HL-60 (cell line): ENCODE data around the gene GPR155.

Experiments used
- DNase-seq, 2 experiments: peaks; one replicate each; pipeline ENCODE4 v3.0.0-alpha.2; 2010 to 2020; ENCODE audit warnings: low read depth in 1 of 2, low spot score in 1 of 2
- H3K27ac ChIP-seq: fragments of 250-450 bp; sonication (Bioruptor Pico); replicated peaks from 2 replicates; pipeline ENCODE4 v1.5.1; 2020; ENCODE audit warnings: mild to moderate bottlenecking, moderate library complexity
- H3K27me3 ChIP-seq: fragments of 250-450 bp; sonication (Bioruptor Pico); 2 replicates; pipeline ENCODE4 v1.5.1; 2021; ENCODE audit warnings: mild to moderate bottlenecking, moderate library complexity; ENCODE audit not compliant: insufficient read depth, poor library complexity, severe bottlenecking
- H3K4me3 ChIP-seq: replicated peaks from 2 replicates; pipeline ENCODE4 v1.5.1; 2011; ENCODE audit warnings: mild to moderate bottlenecking, control low read depth, low read length; ENCODE audit not compliant: insufficient read depth
- GABPA ChIP-seq: IDR thresholded peaks from 2 replicates; pipeline ENCODE4 v1.6.1; 2012; ENCODE audit warnings: low read depth
- POLR2AphosphoS5 ChIP-seq: IDR thresholded peaks from 2 replicates; pipeline ENCODE4 v1.6.1; 2012; ENCODE audit warnings: low read depth
- SPI1 ChIP-seq: IDR thresholded peaks from 2 replicates; pipeline ENCODE4 v1.6.1; 2012; ENCODE audit warnings: low read depth, mild to moderate bottlenecking, borderline replicate concordance
- TF ChIP-seq, protein P1 (sequence below): IDR thresholded peaks from 2 replicates; pipeline ENCODE4 v1.6.1; 2012; ENCODE audit warnings: low read depth; ENCODE audit not compliant: insufficient replicate concordance
- TF ChIP-seq, protein P2 (sequence below): IDR thresholded peaks from one replicate; pipeline ENCODE4 v1.5.1; 2011; ENCODE audit warnings: low read length, control low read depth, inconsistent platforms; ENCODE audit not compliant: insufficient read depth

The GPR155 gene

DNA sequence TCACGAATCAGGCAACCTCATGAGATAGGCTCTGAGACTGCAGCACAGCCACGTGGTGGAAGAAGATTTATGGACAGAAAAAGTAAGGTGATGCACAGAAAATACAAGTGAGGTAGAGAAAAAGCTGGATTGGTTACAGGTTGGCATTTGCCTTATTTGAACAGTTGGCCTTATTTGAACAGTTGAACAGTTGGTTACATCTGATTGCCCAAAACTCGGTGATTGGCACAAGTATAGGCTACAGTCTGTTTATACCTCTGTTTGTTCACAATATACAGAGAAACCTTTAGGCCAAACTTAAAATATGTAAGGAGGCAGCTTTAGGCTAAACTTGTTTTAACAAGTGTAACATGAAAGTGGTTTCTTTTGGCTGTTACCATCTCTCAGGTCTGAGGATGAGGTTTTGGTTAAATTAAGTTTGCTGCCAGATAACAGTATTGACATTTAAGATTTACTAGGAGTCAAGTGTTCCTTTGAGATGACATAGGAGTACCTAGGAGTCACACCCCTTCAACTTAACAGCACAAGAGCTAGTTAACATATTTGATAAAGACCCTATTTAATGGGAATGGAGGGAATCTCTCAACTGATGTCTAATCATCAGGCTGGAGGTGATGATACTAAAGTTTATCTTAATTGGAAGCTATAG lies 16.5 kb upstream of the GPR155 start:
- H3K27me3 ChIP-seq: no peaks in the 10 kb centered on the region
- TF ChIP-seq, protein P1, sequence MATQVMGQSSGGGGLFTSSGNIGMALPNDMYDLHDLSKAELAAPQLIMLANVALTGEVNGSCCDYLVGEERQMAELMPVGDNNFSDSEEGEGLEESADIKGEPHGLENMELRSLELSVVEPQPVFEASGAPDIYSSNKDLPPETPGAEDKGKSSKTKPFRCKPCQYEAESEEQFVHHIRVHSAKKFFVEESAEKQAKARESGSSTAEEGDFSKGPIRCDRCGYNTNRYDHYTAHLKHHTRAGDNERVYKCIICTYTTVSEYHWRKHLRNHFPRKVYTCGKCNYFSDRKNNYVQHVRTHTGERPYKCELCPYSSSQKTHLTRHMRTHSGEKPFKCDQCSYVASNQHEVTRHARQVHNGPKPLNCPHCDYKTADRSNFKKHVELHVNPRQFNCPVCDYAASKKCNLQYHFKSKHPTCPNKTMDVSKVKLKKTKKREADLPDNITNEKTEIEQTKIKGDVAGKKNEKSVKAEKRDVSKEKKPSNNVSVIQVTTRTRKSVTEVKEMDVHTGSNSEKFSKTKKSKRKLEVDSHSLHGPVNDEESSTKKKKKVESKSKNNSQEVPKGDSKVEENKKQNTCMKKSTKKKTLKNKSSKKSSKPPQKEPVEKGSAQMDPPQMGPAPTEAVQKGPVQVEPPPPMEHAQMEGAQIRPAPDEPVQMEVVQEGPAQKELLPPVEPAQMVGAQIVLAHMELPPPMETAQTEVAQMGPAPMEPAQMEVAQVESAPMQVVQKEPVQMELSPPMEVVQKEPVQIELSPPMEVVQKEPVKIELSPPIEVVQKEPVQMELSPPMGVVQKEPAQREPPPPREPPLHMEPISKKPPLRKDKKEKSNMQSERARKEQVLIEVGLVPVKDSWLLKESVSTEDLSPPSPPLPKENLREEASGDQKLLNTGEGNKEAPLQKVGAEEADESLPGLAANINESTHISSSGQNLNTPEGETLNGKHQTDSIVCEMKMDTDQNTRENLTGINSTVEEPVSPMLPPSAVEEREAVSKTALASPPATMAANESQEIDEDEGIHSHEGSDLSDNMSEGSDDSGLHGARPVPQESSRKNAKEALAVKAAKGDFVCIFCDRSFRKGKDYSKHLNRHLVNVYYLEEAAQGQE: no peak
- no peak for TF ChIP-seq SPI1
- TF ChIP-seq, protein P2, sequence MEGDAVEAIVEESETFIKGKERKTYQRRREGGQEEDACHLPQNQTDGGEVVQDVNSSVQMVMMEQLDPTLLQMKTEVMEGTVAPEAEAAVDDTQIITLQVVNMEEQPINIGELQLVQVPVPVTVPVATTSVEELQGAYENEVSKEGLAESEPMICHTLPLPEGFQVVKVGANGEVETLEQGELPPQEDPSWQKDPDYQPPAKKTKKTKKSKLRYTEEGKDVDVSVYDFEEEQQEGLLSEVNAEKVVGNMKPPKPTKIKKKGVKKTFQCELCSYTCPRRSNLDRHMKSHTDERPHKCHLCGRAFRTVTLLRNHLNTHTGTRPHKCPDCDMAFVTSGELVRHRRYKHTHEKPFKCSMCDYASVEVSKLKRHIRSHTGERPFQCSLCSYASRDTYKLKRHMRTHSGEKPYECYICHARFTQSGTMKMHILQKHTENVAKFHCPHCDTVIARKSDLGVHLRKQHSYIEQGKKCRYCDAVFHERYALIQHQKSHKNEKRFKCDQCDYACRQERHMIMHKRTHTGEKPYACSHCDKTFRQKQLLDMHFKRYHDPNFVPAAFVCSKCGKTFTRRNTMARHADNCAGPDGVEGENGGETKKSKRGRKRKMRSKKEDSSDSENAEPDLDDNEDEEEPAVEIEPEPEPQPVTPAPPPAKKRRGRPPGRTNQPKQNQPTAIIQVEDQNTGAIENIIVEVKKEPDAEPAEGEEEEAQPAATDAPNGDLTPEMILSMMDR: no peak
- TF ChIP-seq POLR2AphosphoS5: no peak
- H3K27ac ChIP-seq: no peak overlapping the region
- no peak overlapping the region for H3K4me3 ChIP-seq
- DNase-seq: no peak

DNA sequence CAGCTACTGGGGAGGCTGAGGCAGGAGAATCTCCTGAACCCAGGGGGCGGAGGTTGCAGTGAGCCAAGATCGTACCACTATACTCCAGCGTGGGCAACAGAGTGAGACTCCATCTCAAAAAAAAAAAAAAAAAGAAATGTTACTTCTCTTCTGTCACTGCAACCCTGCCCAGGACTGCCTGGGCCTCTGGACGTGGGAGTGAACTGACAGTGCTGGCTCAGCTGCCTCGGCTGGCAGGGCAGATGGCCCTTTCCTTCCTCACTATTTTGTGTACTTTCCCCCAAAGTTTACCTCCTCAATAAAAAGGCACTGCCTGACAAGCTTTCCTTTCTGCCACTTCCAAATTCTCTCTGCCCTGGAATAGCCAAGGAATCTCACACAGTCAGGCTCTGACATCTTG lies 12.5 kb upstream of the GPR155 start:
- TF ChIP-seq, protein P2: no peak
- TF ChIP-seq POLR2AphosphoS5 (no peak), SPI1 (no peak), GABPA (no peak)
- TF ChIP-seq, protein P1: no peak
- Histone ChIP-seq H3K27me3 (no peaks in the 10 kb centered on the region), H3K27ac (no peak overlapping the region), H3K4me3 (no peak overlapping the region)
- no peak for DNase-seq

DNA sequence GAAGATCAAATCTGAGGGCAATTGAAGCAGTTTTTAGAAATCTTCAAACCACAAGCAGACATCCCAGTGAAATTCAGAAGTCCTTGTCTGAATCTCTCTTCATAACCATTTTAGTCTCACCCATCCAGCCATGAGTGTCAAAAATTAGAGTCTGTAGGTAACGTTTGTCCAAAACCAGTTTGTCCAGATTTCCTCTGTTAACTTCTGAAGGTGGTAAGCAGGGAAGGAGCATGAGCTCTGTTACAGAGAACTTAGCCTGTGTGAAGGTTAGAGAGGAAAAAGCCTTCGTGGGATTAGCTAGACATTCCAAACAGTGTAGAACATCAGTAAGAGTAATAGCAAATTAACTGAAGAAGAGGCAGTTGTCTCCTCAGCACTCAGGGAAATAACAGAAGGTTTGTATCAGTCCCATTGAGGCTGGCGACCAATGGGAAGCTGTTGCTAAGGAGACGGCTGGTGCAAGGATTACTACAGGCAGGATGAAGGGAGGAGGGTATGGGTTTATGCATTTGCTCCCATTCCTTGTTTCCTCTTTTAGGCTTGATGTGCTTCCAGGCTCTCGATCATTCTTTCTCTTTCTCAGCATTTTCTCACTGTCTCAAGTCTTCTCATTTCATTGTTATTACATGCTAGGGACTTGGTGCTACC lies 8.7 kb upstream of the GPR155 start:
- no peak for DNase-seq
- H3K4me3 ChIP-seq: no peak overlapping the region
- H3K27me3 ChIP-seq: no peaks in the 10 kb centered on the region
- no peak overlapping the region for H3K27ac ChIP-seq
- TF ChIP-seq, protein P1: no peak
